SHP77 treated with DMSO at 0.1 percent for 48 hours (cell line): ENCODE measurements around the gene SRRM2.
"Not testable (repeated sequence)": the region's sequence is repeated elsewhere in the genome, so short reads cannot be mapped to it uniquely, and the experiment has no call there.

Experiments
- DNase-seq: peaks from one replicate; lab custom pipeline; 2025; lab: John Stamatoyannopoulos, UW

SRRM2 gene

DNA sequence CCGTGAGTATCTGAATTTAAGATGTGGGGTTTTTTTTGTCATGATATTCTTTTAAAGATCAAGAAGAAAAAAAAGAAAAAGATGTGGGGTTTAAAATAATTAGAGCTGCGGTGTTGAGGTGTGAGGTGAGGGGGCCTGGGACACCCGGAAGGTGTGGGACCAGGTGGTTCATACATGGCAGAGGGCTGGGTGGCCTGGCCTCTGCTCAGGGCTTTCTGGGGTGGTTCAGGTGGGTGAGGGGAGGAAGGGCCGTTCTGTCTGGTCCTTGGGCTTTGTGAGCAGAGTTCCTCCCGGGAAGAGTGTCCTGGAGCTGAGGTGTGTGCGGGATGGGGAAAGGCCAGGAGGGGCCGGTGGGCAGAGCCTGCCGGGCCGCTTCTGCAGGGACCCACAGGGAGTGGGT is 37.4 kb upstream of the SRRM2 start:
- DNase-seq, result no peak

DNA sequence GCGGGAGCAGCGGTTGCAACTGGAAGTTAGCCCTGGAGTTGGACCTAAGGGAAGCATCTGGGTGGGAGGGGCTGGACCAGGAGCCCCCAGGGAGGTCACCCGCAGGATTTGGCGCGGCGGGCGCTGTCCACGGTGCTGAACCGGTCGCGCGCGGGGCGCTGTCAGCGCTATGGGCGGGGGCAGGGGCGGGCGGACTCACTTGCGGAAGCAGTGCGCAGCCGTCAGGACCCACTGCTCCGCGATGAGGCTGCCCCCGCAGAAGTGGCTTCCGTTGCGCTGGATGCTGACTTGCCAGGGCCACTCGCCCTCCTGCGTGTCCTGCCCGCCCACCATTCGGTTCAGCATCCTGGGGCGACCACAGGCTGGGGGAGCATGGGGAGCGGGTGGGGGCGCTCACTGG is 36.9 kb upstream of the SRRM2 start:
- DNase-seq, result no peak

DNA sequence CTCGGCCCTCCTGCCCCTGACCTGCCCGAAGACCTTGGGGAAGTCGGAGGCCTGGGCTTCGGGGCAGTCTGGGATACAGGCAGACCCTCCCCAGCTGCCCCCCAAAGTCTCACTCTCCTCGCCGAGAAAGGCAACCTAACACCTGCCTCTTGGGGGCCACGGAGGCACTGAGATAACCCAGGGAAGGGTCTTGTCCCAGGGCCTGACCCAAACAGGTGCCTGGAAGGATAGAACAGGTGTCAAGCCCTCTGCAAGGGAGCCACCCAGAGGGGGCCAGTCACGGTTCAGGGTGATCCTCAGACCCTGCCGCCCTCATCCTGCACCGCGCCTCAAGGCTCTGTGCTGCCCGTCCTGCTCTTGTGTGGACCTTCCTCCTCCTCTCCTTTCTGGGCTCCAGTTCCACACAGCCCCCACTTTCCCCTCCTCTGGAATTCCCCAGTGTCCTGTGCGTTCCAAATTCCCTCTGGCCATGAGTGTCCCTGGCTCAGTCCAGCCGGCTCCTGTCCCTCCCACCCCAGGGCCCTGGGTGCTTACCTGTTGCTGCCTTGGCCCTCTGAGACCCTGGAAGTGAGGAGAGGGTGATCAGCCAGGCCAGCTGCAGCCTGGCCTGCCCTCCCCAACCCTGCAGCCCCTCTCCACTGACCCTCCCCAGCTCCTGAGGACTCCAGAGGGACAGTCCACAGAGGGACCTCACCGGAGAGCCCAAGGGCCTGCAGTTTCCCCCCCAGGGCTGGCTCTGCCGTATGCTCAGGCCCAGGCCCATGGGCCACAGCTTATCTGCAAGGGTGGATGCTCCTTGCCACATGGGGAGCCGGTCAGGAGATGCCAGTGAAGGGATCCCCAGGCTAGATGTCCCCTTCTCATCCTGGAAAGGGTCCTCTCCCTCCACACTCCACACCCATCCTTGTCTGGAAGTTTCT is 36.2 kb upstream of the SRRM2 start:
- no peak for DNase-seq

DNA sequence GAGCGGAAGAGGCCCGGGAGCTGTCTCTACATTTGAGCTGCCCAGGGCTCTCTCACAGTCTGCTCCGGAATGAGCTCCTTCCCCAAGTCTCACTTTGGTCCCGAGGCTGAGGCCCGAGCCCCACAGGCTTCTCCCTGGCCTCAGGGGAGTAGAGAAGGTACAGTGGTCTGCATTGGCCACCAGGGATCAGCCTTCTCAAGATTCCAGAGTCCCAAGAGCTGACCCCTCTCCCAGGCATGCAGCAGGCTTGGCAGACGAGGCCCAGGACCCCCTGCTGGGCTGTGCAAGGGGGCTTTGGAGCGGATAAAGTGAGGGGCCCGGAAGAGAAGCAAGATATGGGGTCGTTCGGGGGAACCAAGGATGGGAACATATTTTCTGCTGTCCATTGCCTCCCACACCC is 35.5 kb upstream of the SRRM2 start:
- DNase-seq, result no peak

DNA sequence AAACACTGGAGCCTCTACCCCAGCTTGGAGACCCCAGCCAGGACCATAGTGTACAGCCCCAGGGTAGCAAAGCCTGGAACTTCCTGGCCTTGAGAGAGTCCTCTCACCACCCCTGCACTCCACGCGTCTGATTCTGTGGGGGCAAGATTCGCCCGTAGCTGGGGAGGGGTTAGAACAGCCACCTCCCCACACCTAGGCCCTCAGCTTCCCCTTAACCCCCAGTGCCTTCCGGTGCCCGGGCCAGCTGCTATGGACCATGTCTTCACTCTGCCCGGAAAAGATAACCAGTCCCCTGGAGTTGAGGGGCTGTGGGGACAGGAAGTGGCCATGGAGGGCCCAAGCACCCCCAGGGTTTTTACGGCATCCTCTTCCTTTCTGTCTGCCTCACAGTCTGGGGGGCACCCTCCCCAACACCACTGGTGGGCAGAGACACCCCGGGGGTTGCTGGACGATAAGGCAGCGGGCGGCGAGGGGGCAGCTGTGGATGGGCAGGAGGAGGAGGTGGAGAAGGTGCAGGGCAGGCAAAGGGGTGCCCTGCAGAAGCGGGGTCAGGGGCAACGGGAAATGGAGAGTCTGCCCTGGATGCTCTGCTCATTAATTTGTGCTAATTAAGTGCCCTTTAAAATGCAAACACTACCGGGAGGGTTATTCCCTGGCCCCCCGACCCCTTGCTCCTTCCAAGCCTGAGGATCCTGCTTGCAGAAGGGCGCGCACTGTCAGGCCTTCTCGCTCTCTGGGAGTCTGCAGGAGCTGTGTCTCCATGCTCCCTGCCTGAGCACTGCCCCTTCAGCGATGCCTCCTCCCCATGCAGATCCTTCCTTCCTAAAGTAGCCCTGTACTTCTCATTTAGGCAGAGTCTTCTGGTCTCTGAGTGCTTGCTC is 34.8 kb upstream of the SRRM2 start:
- no peak for DNase-seq

DNA sequence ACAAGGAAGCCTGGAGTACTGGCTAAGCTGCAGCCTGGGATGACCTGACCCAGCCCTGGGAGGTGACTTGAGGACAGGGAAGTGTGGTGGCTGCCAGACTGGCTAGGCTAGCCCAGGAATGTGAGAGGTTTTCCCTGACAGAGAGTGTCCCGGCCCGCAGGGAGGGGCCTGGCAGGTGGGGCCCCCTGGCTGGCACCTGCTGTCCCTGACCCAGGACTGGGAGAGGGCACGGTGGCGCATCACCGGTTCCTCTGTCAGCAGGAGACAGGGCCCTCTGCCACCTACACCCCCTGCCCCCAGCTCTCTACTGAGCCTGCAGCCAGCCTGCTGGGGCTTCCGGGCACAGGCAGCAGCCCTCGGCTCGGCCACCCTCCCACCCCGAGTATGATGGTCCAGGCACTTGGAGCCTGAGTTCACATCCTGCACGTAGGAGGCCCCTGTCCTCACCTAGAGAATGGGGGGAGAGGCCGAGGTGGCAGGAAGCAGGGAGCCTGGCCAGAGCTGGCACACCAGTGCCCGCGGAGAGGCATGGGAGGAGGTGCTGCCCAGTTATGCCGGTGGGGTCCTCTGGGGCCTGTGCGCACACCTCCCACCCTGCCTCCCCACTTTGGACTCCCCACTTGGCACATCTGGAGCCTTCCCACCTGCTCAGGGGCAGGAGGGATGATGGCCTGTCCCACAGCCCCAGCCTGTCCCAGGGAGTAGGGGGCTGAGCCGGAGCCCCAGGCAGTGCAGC is 32.9 kb upstream of the SRRM2 start:
- DNase-seq, result no peak

DNA sequence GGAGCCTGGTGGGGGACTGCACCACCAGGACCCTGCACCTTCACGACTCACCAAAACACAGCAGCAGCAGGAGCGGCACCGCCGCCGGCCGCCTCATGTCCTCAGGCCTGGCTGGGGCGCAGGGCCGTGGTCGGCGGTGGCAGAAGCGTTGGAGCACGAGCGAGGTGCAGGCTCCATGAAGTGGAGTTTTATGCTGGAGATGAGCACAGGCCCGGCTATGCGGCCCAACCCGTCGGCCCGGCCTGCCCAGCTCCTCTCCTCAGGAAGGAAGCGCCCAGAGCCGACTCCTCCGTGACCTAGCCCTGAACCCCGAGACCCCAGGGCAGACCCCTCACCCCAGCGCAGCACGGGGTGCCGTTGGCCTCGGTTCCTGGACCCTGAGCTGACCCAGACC is 32.4 kb upstream of the SRRM2 start, which contains the start of gene PRSS27:
PRSS27 (minus strand) TSS at position 161 of the 394 bp plus-strand sequence; CDS start at position 97, 64 bp downstream.
- no peak for DNase-seq

DNA sequence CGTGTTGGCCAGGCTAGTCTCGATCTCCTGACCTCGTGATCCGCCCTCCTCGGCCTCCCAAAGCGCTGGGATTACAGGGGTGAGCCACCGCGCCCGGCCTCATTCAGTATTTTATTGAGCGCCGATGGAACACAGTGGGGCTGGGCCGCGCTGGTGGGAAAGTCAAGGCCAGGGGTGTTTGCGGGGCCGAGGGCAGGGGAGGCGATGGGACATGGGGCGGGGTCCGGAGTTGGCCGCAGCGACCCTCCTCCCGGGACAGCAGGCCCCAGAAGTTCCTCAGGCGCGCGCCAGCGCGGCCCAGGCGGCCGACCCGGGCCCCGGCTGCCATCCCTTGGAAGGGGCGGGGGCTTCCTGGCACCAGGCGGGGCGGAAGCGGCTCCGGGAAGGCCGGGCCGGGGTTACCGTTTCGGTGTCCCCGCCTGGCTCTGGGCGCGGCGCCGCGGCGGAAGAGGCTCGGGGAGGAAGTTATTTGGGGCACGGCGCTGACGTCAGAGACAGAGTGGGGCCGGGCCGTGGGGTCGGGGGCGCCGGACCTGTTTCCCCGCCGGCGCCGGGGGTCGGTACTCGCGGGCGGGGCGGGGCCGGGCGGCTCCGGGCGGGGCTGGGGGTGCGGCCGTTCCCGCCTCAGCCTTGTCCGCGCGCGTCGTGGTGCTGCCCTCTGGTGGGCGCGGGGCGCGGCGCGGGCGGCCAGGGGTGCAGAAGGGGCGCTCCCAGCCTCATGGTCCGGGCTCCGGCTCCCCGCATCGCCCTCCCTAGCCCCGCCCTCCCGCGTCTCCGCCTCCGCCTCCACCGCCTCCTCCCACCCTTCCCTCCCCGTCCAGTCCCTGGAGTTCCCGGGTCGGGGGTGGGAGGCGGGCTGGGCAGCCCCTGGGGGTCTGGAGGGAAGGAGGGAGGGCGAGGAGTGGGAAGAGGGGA is 31.5 kb upstream of the SRRM2 start:
- peak; percentile 68 for DNase-seq

DNA sequence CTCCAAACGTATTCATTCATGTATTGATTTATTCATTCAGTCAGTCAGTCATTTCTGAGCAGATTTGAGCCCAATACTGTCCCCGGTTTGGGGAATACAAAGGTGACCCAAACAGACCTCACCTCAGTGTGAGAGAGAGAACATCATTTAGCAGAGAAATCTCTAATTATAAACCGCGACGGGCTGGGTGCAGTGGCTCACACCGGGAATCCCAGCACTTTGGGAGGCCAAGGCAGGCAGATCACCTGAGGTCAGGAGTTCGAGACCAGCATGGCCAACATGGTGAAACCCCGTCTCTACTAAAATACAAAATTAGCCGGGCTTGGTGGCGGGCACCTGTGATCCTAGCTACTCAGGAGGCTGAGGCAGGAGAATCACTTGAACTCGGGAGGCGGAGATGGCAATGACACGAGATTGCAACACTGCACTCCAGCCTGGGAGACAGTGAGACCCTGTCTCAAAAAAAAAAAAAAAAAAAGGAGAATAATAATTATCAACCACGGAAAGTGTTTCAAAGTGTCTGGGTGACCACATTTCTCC is 30.7 kb upstream of the SRRM2 start:
- not testable (repeated sequence) for DNase-seq

DNA sequence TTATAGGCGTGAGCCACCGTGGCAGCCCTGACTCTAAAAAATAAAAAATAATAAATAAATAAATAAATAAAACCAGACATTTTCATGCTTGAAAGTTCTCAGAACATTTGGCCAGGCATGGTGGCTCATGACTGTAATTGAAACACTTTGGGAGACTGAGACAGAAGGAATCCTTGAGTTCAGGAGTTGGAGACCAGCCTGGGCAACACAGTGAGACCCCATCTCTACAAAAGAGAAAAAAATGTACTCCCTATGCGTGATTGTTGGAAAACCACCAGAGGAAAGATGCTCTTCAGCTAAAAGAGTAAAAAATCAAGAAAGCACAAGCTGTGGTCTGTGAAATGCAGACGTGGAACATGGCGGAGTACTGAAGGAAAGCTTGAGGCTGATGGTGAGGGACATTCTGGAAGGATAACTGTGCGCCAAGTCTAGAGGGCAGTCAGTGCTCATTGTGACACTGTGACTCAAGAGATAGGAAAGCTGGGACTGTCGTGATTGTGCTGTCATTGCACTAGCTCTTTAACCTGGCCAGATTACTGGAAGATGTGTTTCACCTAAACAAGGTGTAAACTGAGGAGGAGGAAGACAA is 28.3 kb upstream of the SRRM2 start:
- DNase-seq, result no peak

DNA sequence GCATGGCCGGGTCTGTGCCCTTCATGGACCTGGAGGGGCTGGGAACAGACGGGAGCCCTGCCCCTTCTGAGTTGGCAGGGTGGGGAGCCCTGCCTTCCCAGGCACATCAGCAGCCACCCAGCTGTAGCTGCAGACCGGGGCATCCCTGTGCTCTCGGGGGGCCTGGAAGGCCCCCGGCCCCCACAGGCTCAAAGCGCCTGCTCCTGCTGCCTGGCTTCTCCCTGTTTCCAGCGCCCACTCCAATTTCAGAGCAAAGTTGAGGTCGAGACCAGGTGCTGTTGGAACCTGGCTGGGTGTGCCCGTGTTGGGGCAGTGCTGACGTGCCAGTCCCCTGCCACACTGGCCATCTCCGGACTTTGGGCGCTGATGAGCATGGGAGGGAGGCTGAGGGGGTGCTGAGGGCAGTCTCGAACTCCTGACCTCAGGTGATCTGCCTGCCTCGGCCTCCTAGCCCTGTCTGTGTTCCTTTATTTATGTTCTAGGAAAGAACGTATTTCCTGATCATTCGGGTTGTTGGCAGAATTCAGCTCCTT is 27.6 kb upstream of the SRRM2 start:
- DNase-seq, result no peak

DNA sequence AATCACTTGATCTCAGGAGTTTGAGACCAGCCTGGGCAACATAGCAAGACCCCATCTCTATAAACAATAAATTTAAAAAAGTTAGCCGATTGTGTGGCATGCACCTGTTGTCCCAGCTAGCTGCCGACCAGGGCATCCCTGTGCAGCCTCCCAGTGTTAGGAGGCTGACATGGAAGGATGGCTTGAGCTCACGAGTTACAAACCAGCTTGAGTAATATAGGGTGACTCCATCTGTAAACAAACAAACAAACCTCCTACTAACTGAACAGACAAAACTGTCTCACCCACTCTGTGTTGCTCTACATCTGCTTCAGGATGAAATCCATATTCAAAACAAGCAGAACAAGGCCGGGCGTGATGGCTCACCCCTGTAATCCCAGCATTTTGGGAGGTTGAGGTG is 25.5 kb upstream of the SRRM2 start:
- DNase-seq, result no peak

DNA sequence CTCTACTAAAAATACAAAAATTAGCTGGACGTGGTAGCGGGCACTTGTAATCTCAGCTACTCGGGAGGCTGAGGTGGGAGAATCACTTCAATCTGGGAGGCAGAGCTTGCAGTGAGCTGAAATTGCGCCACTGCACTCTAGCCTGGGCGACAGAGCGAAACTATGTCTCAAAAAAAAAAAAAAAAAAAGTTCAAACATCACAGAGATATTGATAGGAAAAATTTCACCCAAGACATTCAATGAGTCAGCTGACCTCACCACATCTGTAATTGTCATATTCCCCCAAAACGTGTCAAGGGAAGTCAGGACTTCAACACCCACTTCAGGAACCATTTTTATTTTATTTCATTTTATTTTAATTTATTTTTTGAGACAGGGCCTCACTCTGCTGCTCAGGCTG is 24.4 kb upstream of the SRRM2 start:
- no peak for DNase-seq

DNA sequence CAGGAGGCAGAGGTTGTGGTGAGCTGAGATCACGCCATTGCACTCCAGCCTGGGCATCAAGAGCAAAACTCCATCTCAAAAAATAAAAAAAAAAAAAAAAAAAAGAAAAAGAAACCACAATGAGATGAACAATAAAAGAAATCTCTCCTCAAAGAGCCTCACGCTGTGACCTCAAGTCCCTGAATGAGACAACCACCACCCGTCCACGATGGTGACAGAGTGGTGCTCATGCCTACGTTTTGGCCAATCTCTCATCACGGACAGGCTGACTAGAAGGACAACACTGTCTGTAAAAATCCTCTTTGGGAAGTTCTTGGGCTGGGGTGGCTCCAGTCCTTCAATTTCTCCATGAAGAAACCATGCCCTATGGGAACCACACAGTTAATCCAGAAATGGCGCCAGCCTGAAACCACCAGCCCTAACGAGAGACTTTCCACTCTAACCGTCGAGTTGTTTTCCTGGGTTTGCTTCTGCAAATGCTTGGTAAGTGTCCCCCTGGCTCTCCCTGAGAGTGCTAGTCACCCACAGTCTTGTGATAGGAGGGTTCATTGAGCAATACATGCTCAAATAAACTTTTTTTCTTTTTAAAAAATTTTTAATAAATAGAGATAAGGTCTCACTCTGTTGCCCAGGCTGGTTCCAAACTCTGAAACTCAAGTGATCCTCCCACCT is 17.5 kb upstream of the SRRM2 start:
- DNase-seq, result no peak

DNA sequence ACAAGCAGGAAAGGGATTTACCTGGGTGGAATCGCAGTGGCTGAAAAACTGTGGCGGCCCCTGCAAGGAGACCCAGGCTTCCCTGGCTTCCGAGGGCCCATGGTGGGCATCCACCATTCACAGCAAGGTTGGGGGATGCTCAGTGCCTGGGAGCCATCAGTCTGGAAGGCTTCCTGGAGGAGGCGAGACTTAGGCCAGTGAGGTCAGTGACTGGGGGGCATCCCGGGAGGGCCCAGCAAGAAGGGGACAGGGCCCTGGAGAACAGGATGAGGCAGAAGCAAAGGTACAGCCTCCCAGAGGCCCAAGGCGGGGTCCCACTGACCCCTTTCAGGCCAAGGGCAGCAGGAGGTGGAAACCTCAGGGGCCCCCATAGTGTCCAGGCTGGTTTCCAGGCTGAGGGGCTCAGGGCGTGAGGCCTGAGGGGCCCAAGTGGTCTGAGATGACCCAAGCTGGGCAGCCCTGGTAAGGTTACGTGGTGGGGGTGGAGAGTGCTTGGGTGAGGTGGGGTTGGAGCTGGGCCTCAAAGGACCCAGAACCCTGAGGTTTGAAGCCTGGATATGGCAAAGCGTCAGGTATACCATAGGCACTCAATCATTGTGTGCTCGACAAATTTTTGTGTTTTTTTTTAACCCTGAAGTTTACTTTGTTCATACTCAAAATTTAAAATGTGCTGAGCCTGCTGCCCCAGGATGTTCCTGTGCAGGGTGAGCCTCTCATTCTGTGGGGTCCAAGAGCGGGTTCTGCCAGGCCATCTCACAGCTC is 15.8 kb upstream of the SRRM2 start:
- no peak for DNase-seq

DNA sequence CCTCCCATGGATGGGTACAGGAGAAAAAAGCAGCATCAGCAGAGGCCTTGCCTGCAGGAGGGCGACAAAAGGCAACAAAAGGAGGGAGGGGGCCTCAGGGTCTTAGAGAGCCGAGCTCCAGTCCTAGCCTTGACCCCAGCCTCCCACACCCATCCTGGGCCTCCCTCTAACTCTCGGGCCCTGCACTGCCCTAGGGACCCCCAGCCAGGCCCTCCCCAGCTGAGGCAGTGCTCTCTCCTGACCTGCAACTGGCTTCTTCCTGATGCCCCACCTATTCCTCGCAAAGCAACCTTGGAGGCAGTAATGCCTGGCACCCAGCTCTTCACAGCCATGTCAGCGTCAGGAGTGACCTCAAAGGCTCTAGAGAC is 15.2 kb upstream of the SRRM2 start:
- DNase-seq, result no peak

DNA sequence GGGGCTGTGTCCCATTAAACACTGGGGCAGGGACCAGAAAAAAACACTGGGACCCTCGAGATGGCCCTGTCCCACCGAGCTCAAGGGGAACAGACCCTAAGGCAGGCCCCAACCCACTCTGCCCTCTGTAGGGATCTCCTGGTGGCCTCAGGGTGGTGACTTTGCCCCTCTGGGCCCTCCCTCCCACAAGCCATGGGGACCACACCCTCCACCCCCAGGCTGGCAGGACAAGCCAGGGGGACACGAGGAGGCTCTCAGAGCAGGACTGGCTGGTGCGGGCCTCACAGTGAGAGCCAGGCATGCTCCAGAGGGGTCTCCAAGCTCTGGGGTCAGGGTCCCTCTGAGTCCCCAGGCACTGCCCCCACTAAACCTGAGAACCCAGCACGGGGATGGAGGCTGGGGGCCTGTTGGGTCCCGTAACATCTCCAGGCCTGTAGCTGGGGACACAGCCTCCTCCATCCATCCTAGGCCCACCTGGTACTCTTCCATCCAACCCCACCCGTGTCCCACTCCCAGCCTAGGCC is 14.5 kb upstream of the SRRM2 start:
- DNase-seq, result no peak

DNA sequence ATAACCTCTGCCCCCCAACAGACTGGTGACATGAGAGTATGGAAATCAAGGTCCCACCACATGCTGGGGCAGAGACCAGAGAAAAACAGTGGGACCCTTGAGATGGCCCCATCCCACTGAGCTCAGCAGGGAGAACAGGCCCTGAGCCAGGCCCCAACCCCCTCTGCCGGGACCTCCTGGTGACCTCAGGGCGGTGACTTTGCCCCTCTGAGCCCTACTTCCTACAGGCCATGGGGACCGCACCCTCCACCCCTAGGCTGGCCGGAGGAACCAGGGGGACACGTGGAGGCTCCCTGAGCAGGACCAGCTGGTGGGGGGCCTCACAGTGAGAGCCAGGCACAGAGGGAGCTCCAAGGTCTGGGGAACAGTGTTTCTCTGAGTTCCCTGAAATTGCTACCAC is 13.8 kb upstream of the SRRM2 start:
- DNase-seq, result no peak
